Raji (cell line): ENCODE measurements around the gene FAM120B.

Experiments
- POLR2A ChIP-seq: IDR thresholded peaks from 2 replicates; pipeline ENCODE4 v1.6.1; 2011; ENCODE audit warnings: low read depth, low read length, control low read depth; ENCODE audit not compliant: insufficient read depth

The FAM120B gene

DNA sequence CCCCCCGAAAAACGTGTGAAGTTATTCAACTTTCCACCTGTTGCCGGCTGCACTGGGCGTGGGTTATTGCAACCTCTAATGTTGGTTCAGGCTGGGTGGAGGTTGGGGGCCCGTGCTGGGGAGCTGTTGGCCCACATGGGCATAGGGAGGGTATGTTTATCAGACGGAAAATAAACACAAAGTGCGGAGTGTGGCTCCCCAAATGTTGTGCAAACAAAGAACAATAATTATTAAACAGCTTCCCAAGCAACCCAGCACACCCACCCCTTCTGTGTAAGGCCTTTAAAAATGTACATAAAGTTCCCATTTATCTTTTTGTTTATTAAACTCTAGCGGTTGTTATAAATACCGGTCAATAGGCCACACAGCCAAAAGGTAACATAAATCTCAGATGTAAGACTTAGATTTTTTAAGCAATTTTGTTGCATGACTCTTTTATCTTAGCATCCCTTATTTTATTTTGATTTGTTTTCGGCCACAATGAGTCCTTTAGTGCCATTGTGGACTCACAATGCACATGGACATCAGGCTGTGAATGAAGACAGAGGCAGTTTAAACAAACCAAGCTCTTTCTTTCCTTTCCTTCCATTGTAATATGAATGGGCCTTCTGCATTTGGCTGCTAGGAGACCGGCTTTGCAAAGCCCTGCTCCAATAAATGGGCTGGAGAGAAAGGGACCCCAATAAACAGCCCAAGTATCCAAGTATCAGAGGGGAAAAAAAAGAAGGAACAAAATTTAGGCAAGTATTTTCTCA is 8.8 kb upstream of the FAM120B start:
- no peak for TF ChIP-seq POLR2A

GRCh38 chr6:170298688-170299087 is 7.9 kb upstream of the FAM120B start:
- no peak for TF ChIP-seq POLR2A

DNA sequence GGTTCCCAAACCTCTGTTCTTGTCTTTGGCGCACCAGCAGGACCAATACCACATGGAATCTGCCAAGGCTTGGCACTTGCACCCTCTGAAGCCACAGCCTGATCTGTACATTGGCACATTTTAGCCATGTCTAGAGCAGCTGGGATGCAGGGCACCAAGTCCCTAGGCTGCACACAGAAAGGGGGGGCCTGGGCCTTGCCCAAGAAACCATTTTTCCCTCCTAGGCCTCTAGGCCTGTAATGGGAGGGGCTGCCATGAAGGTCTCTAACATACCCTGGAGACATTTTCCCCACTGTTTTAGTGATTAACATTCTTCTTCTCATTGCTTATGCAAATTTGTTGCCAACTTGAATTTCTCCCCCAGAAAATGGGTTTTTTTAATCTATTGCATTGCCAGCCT is 5.4 kb upstream of the FAM120B start:
- TF ChIP-seq POLR2A = no peak

DNA sequence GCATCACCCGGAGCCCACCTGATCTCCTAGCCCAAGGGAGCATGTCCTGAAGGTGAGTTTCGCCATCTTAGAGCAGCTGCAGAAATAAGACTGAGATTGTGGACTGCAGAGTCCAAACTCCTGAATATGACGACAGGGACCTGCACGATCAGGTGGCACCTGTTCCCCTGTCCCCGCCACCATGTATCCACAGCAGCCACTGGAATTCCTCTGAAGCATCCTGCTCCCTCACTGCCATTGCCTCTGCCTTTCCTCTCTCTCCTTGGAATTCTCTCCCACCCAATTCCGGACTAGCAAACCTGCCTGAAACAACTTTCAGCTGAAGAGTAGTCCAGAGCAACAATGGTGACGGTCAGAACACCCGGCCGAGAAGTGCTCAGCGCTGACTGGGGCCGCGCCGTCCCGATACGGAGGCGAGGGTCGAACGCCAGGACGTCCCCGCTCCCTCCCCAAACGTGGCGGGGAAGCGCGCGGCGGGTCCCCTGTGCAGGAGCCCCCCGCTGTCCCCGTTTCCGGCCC is 694 bp upstream of the FAM120B start:
- no peak for TF ChIP-seq POLR2A

- TF ChIP-seq POLR2A = no peak
Observed at GRCh38 chr6:170307080-170307545, 555 bp downstream of the FAM120B start.

GRCh38 chr6:170308761-170309160 is 2.2 kb downstream of the FAM120B start:
- no peak for TF ChIP-seq POLR2A

DNA sequence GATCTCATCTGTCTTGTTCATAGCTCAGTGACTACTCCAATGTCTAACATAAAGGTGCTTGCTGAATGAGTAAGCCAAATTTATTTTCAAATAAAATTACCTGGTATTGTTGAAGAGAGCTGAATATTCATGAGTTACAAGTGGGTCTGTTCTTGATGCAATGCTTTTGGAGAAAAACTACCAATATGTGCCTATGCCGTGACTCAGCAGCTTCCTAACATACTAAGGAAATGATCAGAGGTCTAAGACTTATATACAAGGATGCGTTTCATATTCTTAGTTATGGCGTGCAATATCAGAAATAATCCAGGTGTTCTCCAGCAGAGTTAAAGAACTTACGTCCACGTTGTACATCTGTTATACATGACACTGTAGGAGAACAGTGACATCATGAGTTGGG is 5.1 kb downstream of the FAM120B start:
- TF ChIP-seq POLR2A = no peak

DNA sequence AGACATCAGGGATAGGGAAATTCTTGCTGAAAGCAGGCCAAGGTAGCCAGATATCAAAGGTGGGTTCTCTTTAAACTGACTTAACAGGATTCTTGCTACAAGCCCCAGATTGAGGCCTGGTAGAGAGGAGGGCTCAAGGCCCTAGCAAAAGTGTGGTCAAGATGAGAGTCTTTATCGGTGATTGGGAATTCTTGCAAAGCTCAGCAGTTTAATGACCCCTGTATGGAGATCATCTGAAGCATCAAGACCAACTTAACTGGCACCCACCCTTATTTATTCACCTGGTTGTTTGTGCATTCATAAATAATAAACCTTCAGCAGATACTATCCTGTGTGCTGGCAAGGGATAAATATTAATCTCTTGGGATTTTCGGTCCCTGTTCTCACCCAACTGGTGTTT is 6.3 kb downstream of the FAM120B start:
- TF ChIP-seq POLR2A = no peak

- TF ChIP-seq POLR2A = no peak
Observed at GRCh38 chr6:170313716-170314295, 7.2 kb downstream of the FAM120B start.

- no peak for TF ChIP-seq POLR2A
Observed at GRCh38 chr6:170314983-170315382, 8.4 kb downstream of the FAM120B start.

DNA sequence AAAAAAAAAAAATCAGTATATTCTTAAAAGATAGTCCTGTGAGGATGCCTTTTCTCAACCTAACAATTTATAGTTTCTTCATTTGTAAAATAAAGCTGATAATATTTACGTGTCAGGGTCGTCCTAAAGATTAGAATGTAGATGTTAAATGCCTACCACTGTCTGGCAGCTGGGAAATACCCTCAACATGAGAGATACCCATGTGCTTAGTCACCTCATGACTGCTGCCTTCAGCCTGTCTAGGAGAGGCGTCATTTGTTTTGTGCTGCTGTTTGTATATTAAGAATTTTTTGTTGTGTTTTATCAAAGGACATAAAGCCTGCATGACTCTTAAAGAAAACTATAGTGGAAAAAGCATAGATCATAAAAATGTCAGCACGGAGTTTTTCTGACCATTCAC is 9.5 kb downstream of the FAM120B start:
- no peak for TF ChIP-seq POLR2A

- TF ChIP-seq POLR2A = no peak
Observed at GRCh38 chr6:170317076-170317475, 10.5 kb downstream of the FAM120B start.

DNA sequence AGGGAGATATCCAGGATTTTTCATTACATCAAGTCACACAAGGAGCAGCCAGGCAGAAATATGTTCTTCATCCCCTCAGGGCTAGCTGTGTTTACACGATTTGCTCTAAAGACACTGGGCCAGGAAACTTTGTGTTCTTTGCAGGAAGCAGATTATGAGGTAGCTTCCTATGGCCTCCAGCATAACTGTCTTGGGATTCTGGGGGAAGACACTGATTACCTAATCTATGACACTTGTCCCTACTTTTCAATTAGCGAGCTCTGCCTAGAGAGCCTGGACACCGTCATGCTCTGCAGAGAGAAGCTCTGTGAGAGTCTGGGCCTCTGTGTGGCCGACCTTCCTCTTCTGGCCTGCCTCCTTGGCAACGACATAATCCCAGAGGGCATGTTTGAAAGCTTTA is 11.2 kb downstream of the FAM120B start:
- no peak for TF ChIP-seq POLR2A

DNA sequence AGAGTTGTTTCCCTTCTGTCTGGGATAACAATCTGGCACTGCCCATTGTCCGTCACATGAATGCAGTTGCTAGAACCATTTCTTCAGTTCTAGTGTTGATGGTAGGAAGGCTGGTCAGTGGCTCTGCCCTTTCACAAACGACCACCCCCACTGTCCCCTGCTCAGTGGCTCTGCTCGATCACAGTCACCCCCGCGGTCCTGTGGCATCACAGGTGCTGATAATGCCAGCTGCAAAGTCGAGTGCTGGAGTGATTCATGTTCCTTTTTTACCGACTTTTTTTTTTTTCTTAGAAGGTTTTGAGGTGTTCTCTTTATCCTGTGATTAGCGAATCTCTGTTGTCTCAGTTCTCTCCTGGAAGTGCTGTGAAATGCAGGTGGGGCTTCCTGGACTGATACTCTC is 22.8 kb downstream of the FAM120B start:
- TF ChIP-seq POLR2A = no peak

DNA sequence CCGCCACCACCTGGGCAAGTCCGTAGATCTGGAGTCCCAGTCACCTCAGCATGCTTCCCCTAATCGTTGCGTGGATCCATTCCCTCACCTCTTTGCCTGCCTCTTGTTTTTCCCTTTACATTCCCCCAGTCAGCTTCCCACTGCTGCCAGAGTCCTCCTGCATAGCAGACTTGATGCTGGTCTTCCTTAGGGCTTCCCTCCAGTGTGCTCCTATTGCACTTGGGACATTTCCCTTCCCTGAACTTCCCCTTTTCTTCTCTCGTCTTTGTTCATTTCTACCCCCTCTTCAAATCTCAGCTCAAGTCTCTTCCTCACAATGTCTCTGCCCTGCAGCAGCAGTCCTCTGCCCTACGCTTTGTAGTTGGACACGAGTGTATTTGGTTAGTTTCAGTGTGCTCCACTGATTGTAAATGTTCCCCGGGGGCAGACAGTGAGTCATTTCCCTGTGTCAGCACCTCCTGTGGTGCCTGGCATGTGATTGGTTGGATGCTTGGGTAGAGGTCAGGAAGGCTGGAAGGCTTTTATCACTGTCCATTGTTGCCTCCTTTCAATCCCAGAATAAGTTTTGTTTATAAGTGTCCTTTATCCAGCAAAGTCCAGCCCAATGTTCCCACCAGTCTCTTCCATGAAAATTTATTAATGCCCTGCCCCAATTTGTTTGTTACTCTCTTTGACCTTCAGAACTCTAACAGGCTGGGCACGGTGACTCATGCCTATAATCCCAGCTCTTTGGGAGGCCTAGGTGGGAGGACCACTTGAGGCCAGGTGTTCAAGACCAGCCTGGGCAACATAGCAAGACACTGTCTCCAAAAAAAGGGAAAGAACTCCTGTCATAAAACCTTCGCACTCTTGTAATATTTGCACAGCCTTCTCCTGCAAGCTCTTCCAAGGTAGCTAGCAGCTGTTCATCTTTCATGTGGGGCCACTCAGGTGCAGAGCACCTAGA is 38.3 kb downstream of the FAM120B start:
- TF ChIP-seq POLR2A = no peak

DNA sequence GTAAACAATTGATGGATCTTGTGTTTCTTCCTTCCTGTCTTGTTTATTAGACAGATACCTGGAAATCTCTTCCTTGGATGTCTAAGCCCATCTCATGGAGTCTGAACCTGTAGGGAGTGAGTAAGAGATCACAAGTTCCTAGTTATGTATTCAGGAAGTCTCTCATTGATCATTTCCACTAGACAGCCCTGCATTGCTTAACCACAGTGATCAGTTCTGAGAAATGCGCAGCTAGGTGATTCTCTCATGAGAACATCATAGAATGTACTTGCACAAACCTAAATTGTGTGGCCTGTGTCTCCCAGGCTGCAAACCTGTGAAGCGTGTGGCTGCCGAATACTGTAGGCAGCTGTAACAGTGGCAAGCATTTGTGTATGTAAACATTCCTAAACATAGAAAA is 39.1 kb downstream of the FAM120B start:
- no peak for TF ChIP-seq POLR2A

DNA sequence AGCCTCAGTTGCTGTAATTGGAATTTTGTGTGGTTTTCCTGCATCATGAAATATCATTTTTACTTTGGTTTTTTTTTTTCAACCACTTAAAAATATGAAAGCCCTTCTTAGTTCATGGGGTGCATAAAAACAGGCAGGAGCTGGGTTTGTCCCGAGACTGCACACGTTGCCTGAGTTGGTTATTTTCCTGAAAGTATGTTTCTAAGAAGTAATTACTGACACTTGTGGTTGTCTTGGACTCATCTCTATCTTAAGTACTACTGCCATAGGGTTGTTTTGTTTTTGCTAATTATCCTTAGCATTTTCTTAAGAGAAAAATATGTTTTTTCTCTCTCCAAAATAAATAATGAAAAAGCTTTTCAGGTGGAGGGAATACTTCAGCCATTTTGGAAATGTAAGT is 40.1 kb downstream of the FAM120B start:
- no peak for TF ChIP-seq POLR2A
